GM19023 (cell line): Measurements from ENCODE around the gene LRRC26.
A peak's percentile ranks its signal among the peaks of the same experiment; 100 is the strongest.
"Not testable (repeated sequence)": the region's sequence is repeated elsewhere in the genome, so short reads cannot be mapped to it uniquely, and the experiment has no call there.

Source experiments
- ATAC-seq: cut with Tn5 transposase; IDR thresholded peaks from one replicate; pipeline ENCODE4 v1.9.1; 2021; ENCODE audit warnings: mild to moderate bottlenecking, moderate library complexity; ENCODE audit not compliant: unreplicated experiment

The LRRC26 gene

DNA sequence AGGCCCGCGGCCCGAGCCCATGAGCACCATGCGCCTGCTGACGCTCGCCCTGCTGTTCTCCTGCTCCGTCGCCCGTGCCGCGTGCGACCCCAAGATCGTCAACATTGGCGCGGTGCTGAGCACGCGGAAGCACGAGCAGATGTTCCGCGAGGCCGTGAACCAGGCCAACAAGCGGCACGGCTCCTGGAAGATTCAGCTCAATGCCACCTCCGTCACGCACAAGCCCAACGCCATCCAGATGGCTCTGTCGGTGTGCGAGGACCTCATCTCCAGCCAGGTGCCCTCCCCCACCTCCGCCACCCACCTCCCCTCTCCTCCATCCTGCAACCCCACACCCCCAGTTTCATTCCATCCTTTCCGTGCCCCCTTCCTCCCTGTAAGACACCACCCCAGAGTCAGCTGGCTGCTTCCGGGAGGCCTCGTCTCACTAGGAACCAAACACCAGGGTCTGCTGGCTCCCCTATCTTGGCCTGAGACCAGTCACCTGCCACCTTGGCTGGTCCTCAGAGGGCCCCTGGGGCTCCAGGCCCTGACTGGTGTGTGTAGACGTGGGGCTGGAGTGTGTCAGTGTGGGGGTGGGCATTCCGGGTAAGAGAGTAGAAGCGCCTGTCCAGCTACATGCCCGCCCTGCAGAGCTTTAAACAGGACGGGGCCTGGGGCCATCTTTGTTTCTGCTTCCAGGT, 30.2 kb downstream of the LRRC26 start:
- ATAC-seq, result no peak

DNA sequence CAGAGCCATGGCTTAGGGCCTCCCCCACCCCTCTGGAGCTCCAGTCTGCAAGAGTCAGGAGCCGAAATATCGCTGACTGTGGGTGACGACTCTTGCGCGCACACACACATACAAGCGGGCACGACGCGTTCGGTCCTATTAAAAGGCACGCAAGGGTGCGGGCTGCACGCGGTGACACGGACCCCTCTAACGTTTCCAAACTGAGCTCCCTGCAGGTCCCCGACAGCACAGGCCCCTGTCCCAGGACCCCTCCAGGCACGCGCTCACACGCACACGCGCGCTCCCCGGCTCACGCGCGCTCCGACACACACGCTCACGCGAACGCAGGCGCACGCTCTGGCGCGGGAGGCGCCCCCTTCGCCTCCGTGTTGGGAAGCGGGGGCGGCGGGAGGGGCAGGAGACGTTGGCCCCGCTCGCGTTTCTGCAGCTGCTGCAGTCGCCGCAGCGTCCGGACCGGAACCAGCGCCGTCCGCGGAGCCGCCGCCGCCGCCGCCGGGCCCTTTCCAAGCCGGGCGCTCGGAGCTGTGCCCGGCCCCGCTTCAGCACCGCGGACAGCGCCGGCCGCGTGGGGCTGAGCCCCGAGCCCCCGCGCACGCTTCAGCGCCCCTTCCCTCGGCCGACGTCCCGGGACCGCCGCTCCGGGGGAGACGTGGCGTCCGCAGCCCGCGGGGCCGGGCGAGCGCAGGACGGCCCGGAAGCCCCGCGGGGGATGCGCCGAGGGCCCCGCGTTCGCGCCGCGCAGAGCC, 31.0 kb downstream of the LRRC26 start, which contains the start of gene GRIN1:
Gene GRIN1 (plus strand): TSS at position 433 of the 746 bp plus-strand sequence. CDS start 333 bp downstream, outside the sequence.
- no peak for ATAC-seq

DNA sequence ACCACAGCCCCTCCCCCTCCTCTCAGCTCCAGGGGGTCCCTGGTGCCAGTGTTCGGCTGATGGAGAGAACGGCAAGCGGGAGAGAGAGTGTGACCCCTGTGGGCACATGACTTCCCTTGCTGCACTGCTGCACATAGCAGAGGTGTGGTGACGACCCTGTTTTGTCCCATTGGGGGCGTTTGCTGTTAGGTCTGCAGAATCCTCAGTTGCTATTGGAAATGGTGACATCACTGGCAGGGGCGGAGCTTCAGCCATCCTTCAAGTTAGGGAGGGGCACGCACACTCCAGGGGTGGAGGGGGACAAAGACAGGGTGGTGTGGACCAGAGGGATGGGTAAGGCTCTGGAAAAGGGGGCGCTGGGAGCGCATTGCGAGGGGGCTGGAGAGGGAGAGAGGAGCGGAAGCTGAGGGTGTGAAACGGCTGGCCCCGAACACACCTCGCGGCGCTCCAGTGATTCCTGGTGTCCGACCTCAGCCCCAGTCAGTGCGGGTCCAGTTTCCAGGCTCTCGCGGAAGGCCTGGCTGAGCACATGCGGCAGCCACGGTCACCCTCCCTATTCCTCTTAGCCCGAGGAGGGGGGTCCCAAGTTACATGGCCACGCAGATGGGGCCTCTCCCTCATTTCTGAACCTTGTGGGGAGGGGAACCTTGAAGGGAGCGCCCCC, 31.7 kb downstream of the LRRC26 start:
- ATAC-seq, result no peak

DNA sequence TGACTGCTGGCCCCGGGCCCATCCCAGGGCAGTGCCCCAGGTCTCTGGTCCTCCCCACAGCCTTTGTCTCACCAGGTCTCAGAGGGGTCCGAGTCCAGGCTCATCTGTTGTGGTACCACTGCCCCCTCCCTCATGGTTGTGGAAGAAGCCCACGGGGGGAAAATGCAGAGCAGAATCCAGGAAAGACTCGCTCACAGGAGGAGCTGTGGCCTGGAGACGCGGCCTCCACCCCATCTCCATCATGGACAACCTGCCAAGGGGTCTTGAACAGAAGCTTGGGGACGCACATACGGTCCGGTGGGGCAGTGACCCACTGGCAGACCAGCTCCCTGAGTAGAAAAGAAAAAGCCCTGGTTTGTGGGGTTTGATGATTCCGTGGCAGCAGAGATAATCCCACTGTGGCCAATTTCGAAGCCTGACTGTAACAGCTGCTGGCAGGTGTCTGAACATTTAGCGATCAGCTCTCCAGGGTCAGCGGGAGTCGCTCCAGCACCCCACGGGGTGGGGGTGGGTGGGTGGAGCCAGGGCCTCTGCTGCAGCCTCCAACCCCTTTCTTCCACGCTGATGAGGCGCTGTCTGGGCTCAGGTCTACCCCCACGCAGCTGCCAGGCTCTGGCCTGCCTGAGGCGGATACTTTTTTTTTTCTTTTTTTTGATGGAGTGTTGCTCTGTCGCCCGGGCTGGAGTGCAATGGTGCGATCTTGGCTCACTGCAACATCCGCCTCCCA, 32.8 kb downstream of the LRRC26 start:
- ATAC-seq, result no peak

DNA sequence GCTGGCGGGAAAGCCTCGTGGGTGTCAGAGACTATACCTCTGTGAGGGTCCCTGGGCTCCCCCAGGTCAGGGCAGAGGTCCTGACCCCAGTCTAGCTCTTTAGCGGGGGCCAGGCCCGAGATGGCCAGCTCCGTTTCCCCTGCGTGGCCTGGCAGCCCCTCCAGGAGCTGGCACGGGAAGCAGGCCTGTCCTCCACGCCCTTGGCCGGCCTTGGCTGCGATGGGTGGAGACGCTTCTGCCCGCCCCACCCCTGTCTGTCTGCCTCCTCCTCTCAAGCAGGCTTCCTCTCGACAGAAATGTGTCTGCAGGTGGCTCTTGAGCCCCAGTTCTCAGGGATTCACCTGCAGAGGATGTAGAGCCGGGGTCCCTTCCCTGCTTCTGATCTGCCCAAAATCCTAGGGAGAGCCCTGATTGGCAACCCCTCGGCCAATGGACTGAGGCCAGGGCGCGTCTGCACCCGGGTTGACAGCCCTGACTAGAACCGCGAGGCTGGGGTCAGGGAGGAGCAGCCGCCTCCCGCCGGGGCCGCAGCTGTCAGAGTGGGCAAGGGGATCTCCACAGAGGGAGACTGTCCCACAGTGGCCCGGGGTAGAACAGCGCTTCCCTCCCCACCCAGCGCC, 33.5 kb downstream of the LRRC26 start:
- no peak for ATAC-seq

DNA sequence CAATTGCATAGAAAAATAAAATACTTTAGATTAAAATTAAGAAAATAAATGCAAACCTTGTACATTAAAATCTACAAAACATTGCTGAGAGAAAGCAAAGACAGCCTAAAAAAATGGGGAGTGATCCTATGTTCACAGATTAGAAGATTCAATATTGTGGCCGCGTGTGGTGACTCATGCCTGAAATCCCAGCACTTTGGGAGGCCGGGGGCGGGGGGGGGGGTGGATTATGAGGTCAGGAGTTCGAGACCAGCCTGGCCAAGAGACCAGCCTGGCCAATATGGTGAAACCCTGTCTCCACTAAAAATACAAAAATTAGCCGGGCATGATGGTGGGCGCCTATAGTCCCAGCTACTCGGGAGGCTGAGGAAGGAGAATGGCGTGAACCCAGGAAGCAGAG, 34.7 kb downstream of the LRRC26 start:
- ATAC-seq, result not testable (repeated sequence)

DNA sequence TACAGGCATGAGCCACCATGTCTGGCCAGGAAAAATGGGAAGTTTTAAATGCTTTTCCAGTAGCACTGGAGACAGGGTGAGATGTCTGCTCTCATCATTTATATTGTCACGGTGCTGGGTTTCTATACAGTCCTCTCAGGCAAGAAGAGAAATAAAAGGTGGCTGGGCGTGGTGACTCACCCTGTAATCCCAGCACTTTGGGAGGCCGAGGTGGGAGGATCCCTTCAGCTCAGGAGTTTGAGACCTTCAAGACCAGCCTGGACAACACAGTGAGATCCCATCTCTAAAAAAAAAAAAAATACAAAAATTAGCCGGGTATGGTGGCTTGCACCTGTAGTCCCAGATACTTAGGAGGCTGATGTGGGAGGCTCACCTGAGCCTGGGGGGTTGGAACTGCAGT, 35.7 kb downstream of the LRRC26 start:
- no peak for ATAC-seq

DNA sequence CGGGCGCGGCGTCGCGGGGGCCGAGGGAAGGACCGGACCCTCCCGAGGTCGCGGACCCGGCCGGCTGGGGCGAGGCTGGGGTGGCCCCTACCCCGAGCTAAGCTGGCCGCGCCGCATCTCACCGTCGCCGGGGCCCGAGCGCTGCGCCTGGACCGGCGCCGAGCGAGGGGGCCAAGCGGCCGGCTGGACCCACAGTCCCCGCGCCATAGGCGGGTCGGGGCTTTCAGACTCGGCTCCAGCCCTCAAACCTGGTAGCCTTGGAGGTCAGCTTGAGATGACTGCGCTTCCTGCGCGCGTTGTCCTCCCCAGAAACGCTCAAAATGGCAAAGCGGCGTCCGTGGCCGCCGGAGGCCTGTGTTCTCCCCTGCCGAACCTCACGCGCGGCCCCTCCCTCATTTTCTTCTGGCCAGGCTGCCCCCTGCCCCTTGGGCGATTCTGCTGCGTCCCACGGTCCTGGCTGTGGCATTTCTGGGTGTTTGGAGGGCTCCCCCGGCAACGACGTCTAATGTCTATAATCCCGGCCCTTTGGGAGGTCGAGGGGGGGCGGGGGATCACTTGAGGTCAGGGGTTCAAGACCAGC, 39.6 kb downstream of the LRRC26 start:
- ATAC-seq, result no peak

DNA sequence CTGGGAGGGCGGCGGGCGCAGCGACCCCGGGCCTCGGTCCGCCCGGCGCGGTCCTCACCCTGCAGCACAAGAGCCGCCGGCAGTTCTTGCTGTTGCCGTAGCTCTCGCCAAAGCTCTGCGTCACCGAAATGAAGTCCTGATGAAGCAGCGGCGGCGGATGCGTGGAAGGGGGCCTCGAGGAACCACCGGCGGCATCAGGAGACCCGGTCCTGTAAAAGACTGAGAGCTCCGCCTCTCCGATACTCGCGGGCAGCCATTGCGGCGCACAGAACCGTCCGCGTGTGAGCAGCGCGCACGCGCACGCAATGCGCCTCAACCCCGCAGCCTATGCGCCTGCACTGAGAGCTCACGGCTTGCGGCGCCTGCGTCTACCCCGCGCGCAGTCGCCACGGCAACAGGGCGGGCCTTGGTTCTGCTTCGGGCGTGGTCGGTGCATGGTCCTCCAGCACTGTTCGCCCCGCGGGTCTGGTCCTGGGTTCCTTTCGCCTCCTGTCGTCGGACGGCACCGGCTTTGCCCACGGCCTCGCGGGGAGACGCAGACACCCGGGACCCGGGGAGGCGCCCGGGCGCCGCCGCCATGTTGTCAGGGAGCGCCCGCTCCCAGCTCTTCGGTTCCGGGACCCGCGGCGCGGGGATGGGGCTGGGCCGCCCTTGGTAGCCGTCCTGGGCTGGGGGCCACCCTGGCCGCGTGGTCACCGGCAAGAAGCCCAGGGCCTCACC, 40.2 kb downstream of the LRRC26 start:
- peak; percentile 89 for ATAC-seq

DNA sequence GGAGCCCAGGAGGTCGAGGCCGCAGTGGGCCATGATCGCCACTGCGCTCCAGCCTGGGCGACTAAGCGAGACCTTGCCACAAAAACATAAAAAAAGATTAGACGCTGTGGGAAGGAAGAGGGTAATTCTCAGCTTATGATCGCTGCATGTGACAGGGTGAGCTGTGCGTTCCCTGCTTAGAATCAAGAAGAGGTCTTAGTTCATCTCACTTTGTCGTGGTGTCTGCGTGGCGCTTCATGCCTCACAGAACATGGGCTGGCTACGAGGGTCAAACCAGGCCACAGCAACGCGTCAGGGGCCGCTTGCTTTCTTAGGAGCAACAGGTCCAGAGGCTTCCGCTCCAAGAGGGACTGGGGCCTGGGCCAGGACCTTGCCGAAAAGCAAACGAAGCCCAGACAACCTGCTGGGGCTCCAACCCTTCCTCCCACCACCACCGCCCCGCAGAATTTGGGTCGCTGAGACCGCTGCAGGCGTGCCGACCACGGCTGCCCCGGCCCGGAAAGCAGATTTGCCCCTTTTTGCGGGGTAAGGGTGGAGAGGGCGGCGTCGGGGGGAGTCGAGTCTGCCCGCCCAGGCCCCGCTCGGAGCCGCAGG, 40.9 kb downstream of the LRRC26 start:
- ATAC-seq, result no peak

DNA sequence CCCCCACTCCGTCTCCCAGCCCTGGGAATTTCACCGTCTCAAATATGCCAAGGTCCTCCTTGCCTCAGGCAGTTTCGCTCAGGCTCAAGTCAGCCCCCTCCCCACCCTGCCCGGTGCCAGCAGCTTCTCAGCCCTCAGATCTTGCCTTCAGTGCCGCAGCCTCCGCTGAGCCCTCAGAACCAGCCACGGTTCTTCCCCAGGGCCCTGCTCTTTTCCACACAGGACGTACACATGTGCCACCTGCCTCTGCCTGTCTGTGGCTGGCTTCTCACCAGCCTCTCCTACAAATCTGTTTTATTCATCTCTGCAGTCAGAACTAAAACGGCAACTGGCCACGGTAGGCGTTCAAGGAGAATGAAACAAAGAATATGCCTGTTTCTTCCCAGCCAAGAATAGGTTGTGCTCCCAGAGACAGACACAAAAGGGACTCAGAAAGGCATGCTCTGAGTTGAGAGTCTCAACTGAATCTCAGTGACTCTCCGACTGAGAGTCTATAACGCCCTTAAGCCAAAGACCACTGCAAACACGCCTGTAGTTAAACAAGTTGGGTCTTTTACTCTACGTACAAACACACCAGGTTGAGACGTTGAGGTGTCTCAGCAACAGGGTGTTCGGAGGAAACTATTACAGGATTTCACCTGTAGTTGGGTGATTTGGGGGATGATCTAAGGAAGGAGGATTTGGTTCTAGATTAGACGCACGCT, 41.5 kb downstream of the LRRC26 start:
- ATAC-seq, result no peak

DNA sequence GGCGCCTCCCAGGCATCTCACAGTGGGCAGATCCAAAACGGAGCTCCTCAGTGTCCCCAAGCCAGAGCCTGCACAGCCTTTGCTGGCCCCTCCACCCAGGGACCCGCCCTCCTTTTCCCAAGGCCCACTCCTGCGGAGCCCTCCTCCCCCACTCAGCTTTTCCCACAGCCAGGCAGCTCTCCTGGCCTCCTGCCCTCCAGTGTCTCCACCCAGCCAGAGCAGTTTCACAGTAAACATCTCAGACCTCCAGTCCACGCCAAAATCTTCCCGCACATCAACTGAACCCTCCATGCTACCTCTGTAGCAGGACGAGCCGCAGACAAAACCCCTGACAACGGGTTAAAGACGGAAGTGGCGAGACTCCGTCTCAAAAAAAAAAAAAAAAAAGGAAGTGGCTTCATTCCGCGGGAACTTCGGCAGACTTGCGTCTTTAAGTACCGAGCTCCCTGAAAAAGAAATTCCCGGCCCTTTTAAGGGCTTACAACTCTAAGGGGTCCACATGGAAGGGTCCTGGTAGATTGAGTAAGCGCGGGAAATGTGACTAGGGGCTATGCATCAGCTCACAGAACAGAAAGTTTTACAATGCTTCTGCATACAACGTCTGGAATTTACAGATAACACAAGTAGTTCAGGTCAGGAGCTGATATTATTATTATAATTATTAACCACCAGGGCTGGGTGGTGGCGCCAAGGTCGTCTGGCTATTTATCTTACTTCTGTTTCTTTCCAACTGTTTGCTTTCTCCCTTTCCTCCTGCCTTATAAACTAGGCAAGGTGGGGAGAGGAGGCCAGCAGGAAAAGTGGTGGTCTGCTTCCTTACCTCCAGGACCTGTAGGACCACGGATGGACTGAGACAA, 42.3 kb downstream of the LRRC26 start:
- ATAC-seq, result no peak

DNA sequence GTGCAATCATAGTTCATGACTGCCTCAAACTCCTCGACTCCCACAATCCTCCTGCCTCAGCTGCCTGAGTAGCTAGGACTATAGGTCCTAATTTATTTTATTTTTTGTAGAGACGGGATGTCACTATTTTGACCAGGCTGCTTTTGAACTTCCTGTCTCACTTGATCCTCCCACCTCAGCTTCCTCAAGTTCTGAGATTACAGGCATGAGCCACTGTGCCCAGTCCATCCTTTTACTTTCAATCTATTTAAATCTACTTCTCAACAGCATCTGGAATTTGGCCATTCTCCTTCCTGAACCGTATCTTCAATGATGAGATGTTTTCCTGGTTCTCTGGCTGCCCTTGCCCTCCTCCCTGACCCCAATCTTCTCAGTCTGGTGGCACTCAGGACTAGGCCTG, 43.1 kb downstream of the LRRC26 start:
- ATAC-seq, result no peak

DNA sequence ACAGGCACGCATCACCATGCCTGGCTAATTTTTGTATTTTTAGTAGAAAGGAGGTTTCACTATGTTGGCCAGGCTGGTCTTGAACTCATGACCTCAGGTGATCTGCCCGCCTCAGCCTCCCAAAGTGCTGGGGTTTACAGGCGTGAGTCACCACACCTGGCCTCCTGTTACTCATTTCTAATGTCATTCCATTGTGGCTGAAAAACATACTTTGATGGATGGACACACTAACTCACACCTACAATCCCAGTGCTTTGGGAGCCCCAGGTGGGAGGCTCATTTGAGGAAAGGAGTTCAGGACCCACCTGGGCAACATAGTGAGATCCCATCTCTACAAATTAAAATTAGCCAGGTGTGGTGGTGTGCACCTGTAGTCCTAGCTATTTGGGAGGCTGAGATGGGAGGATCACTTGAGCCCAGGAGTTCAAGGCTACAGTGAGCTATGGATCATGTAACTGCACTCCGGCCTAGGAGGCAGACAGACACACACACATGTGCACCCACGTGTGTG, 45.8 kb downstream of the LRRC26 start:
- ATAC-seq, result not testable (repeated sequence)

DNA sequence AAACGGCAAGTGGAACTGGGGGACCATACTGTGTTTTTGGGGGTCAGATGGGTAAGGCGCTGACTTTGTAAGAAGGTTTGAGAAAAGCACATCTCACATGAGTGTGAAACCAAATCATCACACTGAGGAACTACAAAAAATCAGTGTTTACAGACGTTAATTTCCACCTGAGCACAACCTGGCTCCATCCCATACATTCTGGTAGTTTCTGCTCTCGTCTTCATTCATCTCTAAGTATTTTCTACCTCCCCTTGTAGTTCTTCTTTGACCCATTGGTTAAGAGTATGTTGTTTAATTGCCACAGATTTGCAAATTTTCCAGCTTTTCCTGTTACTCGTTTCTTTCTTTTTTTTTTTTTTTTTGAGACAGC, 46.4 kb downstream of the LRRC26 start:
- no peak for ATAC-seq

DNA sequence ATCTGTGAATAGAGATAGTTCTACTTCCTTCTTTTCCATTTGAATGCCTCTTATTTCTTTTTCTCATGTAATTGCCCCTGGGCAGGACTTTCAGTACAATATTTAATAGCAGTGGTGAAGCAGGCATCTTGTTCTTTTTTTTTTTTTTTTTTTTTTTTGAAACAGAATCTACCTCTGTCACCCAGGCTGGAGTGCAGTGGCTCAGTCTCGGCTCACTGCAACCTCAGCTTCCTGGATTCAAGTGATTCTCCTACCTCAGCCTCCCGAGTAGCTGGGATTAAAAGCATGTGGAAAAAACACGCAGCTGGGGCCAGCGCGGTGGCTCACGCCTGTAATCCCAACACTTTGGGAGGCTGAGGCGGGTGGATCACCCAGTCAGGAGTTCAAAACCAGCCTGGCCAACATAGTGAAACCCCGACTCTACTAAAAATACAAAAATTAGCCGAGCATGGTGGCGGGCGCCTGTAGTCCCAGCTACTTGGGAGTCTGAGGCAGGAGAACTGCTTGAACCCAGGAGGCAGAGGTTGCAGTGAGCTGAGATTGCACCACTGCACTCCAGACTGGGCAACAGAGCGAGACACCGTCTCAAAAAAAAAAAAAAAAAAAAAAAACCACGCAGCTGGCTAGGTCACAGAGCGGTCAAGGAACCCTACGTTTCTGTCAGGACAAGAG, 46.9 kb downstream of the LRRC26 start:
- not testable (repeated sequence) for ATAC-seq
